NB4 (cell line): ENCODE results near the gene ANAPC5.

Experiments
- DNase-seq: peaks from one replicate; pipeline ENCODE4 v3.0.0; 2010; ENCODE audit warnings: low read depth
- H3K4me3 ChIP-seq: one replicate; pipeline ENCODE4 v1.5.1; 2011; ENCODE audit warnings: mild to moderate bottlenecking, low read depth, low read length, moderate library complexity
- MYC ChIP-seq: IDR thresholded peaks from 2 replicates; pipeline ENCODE4 v1.6.1; 2011; ENCODE audit warnings: low read depth, low read length
- POLR2A ChIP-seq: IDR thresholded peaks from 2 replicates; pipeline ENCODE4 v1.6.1; 2011; ENCODE audit warnings: mild to moderate bottlenecking; ENCODE audit not compliant: insufficient read length; ENCODE audit errors: extremely low read depth
- TF ChIP-seq, protein P1 (sequence below): IDR thresholded peaks from 2 replicates; pipeline ENCODE4 v1.6.1; 2011; ENCODE audit warnings: low read depth, low read length
- TF ChIP-seq, protein P2 (sequence below): IDR thresholded peaks from one replicate; pipeline ENCODE4 v1.5.1; 2012; ENCODE audit warnings: low read depth, low read length

ANAPC5 gene

DNA sequence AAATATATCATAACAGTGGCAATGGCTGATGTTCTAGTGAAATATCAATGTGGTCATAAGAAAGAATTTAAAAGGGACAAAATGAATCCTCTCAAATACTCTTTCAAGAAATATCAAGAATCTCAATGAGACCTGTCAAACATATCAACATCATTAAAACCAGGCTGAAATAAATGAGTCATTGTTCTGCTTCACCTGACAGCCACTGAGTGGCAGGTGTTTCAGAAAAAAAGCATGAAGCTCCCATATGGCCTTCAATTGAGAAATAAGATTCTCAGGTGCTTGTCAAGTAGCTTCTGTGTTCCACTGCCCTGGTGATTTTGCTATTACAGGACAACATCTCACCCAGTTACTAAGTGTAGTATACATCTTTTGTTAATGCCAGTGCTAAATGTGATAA is 21.5 kb downstream of the ANAPC5 start:
- TF ChIP-seq, protein P1, sequence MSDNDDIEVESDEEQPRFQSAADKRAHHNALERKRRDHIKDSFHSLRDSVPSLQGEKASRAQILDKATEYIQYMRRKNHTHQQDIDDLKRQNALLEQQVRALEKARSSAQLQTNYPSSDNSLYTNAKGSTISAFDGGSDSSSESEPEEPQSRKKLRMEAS: no peak
- TF ChIP-seq, protein P2, sequence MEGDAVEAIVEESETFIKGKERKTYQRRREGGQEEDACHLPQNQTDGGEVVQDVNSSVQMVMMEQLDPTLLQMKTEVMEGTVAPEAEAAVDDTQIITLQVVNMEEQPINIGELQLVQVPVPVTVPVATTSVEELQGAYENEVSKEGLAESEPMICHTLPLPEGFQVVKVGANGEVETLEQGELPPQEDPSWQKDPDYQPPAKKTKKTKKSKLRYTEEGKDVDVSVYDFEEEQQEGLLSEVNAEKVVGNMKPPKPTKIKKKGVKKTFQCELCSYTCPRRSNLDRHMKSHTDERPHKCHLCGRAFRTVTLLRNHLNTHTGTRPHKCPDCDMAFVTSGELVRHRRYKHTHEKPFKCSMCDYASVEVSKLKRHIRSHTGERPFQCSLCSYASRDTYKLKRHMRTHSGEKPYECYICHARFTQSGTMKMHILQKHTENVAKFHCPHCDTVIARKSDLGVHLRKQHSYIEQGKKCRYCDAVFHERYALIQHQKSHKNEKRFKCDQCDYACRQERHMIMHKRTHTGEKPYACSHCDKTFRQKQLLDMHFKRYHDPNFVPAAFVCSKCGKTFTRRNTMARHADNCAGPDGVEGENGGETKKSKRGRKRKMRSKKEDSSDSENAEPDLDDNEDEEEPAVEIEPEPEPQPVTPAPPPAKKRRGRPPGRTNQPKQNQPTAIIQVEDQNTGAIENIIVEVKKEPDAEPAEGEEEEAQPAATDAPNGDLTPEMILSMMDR: no peak
- TF ChIP-seq MYC: no peak
- TF ChIP-seq POLR2A: no peak
- no peak for DNase-seq
- H3K4me3 ChIP-seq: no peak overlapping the region

DNA sequence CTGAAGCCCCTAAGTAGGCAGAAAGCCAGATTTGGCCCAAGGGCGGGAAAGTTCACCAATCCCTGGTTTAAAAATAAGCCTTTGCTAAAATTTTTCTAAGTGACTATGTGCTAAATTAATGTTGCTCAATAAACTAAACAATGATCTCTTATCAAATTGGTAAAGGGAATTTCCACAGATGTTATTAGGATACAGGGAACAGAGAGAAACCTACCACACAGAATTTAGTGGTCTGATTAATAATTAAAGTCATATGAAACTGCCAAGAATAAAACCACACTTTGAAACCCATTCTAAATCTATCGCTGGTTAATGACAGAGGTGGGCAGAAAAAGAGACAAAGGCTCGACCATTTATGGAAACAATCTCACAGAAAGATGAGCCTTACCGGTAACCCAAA is 22.0 kb downstream of the ANAPC5 start:
- no peak for DNase-seq
- TF ChIP-seq, protein P2: no peak
- no peak for TF ChIP-seq POLR2A
- TF ChIP-seq, protein P1: no peak
- TF ChIP-seq MYC: no peak
- no peak overlapping the region for H3K4me3 ChIP-seq

DNA sequence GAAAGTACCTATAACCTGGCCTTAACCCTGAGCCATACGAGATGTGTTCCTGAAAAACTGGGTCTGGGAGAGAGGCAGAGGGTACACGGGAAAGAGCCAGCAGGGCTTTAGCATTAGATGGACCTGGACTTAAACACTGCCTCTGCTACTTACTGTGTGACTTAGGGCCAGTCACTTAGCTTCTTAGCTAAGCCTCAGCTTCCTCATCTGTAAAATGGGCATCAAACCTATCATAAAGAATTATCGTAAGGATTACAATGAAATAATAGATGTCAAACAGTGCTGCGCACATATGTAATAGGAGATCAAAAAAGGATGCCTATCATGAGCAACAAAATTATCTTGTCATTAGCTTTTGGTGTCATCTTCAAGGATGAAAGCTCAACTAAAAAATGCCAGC is 23.6 kb downstream of the ANAPC5 start:
- no peak for DNase-seq
- TF ChIP-seq, protein P2: no peak
- TF ChIP-seq POLR2A: no peak
- no peak for TF ChIP-seq MYC
- TF ChIP-seq, protein P1: no peak

DNA sequence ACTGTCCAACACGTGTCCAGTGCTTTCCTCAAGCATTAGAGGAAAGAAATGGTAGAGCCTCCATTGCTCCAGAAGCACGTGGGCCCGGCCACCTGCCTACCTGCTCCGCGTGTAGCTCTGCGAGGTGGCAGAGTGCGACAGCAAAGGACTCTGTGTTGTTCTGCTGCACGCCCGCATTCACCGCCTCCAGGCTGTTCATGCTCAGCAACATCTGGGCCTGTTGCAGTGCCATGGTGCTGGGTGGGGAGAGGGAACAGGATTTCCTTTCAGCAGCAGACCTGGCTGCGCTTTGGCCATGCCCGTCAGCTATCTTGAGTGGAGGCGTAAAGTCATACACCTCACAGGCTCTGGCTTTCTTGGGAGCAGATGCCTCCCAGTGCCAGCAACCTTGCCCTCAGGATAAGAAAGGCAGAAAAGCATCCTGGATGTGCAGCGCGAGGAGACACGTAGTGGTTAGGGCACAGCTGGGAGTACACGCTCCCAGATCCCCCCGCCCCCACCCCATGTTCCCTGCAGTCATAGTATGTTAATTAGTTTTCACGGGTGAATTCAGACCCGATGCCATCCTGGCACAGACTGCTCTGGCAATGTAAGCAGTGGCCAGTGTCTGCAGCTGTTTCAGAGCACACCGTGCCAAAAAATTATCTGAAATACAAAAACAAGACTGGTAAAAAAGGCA is 25.1 kb downstream of the ANAPC5 start:
- no peak for DNase-seq
- no peak overlapping the region for H3K4me3 ChIP-seq
- TF ChIP-seq MYC: no peak

More for the DNA sequence above, 23.6 kb downstream of the ANAPC5 start:
- no peak overlapping the region for H3K4me3 ChIP-seq

DNA sequence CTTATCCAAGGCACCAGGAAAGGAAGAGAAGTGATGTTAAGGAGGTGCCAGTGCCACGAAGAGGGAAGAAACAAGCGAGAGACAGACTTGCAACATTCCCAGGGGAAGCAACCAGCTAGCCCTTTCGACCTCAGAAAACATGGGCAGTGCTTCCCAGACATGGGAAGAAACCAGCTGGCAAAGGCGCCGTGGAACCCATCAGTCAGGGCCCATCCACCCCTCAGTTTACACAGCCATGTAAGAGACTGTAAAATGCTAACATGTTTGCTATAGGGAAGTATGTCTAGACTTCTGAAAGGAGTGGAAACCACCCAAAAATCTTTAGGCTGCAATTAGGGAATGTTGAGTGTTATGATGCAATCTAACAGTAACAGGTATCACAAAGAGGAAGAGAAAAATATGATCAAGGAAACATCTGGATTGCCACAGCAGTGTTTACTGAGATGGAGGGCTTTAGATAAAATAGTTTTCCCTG is 26.3 kb downstream of the ANAPC5 start:
- H3K4me3 ChIP-seq: no peak overlapping the region
- DNase-seq: no peak
- TF ChIP-seq, protein P1: no peak
- TF ChIP-seq MYC (no peak), POLR2A (no peak)
- TF ChIP-seq, protein P2: no peak

DNA sequence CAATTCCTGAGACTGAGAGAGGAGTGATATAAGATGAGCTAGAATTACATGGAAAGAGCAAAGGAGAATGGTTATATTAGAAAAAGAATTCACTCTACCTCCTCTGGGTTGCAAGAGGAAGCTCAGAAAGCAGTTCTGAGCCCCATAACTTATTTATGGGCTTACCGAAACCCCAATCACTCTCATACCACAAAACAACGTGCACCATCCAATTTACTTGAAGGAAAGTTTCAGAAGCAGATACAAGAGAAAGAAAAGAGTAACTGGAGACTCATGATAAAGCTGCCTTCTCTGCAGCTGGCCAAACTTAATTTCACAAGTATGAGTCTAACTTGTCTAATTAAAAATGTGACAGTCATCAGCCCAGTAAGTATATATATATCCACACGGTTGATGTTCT is 28.3 kb downstream of the ANAPC5 start:
- TF ChIP-seq, protein P1: no peak
- TF ChIP-seq, protein P2: no peak
- TF ChIP-seq POLR2A (no peak), MYC (no peak)
- H3K4me3 ChIP-seq: no peak overlapping the region
- DNase-seq: no peak
